COLO829 (cell line): ENCODE data around the gene CAMK2A.
A peak's percentile ranks its signal among the peaks of the same experiment; 100 is the strongest.

Experiments
- DNase-seq: peaks from one replicate; pipeline ENCODE4 v3.0.0; 2012; ENCODE audit warnings: low spot score

Gene CAMK2A

GRCh38 chr5:150279330-150280020 is 10.1 kb downstream of the CAMK2A start:
- DNase-seq = no peak

DNA sequence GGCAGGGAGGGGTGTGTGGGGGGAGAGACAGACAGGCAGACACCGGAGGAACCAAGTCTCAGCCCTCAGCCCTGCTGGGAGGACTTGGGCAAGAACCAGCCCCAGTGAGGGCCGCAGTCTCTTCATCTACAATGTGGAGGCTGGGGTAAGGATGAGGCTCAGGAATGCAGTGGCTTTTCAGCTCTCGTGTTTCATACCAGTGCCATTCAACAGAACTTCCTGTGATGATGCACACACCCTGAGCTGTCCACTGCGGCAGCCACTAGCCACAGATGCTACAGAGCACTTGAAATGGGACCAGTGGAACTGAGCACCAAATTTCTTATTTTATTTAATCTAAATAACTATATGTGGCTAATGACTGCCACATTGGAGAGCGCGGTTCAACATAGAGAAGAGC is 10.7 kb downstream of the CAMK2A start:
- DNase-seq = no peak

DNA sequence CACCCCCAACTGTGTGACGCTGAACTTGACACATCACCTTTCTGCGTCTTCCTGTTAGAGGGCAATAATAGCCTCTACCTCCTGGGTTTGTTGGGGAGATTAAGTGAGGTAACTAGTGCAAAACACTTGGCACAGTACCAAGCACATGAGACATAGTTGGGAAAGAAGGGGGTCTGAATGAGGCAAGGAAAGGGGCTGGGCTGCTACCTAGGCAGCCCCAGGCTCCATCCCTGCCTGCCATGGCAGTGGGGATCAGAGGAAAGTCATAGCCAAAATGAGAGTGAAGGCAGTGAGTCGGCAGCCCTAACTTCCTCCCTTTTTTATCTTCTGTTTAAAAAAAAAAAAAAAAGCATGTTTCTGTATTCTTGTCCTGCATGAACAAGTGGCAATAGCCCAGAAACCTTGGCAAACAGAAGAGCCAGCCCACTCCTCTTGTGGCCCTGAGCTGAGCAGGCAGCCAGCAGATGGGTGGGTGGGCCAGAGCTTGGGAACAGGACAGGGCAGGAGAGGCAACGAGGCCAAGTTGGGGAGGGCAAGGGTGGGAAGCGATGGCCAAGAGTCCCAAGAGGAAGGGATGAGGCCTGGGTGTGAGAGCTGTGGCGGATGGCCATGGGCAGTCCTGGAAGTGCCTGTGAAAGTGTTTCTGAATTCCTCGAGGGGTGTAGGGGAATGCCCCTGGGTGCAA is 11.4 kb downstream of the CAMK2A start:
- no peak for DNase-seq

- no peak for DNase-seq
These were observed 12.5 kb downstream of the CAMK2A start for GRCh38 chr5:150277043-150277442.

GRCh38 chr5:150274811-150275210 is 14.8 kb downstream of the CAMK2A start:
- no peak for DNase-seq

DNA sequence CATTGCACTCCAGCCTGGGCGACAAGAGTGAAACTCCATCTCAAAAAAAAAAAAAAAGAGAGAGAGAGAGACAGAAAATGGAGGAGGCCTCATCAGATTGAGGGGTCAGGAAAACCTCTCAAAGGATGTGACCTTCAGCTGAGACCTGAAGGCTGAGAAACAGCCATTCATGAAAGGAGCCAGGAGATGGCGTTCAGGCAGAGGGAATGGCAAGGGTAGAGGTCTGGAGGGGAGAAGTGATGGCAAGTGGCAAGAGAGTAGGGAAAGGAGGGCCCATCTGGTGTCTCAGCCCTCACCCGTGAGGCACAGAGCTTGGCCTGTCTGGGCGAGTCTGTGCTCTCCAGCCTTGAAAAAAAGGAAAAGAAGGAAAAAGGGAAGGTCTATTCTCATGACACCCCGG is 17.0 kb downstream of the CAMK2A start:
- DNase-seq = peak; percentile 61

- no peak for DNase-seq
These were observed 17.6 kb downstream of the CAMK2A start for GRCh38 chr5:150271923-150272322.

DNA sequence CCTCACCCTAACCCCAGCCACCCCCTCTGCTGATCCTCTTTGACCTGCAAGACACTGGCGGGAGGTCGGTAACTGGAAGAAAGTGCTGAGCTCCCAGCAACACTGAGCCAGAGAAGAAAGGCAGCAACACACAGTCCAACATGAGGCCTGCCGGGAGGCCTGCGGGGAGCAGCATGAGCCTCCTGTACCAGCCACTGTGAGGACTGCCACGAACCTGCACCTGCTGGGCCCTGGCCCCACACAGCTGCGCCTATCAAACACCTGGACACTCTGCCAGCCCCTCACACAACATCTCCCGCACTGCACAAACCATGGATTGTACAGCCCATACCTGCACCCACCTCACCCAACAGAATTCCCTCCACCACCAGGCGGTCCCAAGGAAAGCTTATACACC is 18.3 kb downstream of the CAMK2A start:
- DNase-seq = no peak

DNA sequence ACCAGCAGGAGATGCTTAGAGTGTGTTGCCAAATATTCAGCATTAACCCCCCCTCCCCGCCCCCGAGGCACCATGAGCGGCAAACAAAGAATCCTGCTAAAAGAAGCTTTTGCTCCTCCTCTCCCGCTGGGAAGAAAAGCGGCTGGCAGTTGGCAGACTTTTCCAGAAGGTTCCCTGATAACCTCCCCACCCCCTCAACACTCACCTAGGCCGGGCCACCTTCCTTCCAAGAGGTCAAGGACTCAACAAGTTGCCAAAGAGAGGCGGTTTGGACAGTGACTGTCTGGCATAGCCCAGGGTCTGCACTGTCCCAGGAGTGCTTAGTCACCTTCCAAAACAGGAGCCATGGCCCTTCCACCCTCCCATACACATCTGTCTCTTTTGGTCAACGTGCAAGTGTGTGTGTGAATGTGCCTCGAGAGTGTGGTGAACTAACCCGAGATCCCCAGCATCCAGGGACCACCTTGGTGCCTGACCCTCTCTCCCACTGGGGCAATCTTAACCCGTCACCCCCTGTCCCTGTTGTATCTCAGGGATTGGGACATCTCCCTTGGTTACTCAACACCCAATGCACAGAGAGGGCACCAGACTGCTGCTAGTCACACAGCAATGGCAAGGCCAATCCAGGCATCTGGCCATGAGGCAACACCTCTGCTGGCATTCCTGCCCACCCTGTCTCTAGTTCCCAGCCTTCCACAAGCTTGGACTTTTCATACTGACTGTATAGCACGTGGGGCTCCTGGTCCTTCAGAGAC is 18.9 kb downstream of the CAMK2A start:
- no peak for DNase-seq

- no peak for DNase-seq
These were observed 22.7 kb downstream of the CAMK2A start for GRCh38 chr5:150266871-150267291.

GRCh38 chr5:150265870-150266383 is 23.6 kb downstream of the CAMK2A start:
- no peak for DNase-seq

DNA sequence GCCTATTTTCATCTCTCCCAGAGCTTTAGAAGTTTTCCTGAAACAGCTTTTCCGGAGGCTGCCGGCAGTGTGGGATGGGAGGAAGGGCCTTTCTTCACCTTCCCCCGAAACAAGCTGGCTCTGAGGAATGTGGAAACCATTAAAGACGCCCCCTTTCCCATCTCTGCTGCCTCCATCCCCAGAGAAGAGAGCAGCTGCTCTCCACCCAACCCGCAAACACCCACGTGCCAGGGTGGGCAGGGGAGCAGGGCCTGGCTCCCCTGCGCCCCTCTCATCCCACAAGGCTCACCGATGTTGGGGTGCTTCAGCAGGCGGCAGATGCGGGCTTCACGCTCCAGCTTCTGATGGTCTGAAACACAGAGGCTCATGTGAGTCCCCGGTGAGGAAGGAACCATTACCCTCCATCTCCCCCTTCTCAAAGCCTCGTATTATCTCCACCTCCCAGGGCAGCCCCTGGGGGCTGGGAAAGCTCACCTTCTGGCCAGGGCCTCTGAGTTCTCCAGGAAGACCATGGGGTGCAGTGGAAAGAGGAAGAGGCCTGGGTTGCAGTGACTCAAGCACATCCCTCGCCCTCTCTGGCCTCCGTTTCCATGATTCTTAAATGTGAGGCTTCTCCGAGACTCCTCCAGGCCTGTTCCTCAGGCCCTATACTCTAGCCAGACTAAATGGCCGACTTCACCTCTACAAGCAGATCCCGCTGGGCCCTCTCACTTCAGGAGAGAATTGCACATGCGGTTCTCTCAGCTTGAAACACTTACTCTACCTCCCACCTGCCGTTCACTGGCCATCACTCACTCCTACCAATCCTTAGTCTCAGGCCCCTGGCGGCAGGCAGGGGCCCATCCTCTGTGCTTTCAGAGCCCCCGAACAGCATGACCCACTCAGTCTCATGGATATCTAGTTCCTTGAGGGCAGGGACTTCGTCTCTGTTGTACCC is 24.6 kb downstream of the CAMK2A start:
- no peak for DNase-seq

DNA sequence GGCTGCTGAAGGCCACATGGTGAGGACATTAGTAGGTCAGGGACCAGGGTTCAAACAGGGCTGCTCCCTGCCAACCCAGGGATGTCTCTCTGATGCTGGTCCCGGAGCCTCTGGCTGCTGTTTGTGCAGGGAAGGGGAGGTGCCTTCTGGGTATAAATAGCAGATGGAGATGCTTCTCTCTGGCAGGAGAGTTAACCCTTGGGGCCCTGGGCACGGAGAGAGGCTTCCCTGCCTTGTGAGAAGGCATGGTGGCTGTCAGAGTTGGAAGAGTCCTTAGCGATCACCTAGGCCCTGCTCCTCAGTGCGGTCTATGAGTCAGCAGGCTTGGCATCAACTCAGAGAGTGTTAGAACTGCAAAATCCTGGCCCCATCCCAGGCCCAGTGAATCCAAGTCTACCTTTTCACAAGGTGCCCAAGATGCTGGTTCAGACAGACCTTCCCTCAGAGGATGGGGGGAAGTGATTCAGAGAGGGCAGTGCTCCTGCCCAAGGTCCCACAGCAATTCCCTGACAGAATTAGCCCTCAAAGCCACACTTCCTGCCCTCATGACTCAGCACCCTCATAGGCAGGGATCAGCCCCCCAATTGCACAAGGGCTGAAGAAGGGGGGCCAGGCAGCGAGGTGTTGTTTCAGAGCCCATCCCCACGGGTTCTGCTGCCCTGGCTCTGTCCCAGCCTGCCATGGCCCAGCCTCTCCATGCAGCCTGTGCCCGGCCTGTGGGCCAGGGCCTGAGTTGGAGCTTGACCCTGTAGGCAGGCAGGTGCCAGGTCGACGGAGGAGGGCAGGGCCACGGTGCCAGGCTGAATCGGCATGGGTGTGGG is 25.6 kb downstream of the CAMK2A start:
- DNase-seq = peak; percentile 25

GRCh38 chr5:150263375-150263775 is 26.2 kb downstream of the CAMK2A start:
- DNase-seq = no peak

GRCh38 chr5:150262502-150262901 is 27.1 kb downstream of the CAMK2A start:
- DNase-seq = no peak

DNA sequence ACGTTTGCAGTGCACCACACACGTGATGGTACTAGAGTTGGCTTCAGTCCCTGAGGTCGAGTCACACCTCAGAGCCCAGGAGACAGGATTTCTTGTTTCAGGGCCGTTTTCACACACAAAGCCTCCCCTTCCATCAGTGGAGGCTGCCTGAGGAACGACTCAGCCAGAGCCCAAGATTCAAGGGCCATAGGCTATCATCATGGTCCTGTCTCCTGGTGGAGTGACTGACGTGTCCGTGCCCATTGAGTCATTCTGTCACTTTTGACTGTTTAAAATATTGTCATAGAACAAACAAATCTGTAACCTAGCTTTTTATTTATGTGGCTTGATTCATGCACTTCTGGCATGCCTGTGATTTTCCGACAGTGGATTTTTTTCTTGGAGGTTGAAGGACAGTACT is 28.3 kb downstream of the CAMK2A start:
- DNase-seq = no peak

DNA sequence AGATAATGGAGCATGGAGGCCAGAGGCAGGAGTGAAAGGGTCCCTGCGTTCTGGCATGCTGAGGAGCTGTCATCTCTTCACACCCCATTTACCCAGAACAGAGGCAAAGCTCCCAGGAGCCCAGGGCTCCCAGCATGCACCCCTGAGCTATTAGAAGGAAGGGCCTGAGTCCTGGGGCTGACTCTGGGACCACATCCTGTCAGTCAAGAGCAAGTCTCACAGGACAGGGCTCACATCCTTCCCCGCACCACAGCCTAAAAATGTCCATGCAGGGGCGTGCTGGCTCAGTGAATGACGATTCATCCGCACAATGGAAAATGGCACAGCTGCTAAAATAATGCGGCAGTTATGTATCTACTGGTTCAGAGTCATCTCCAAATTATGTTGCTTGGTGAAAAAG is 31.4 kb downstream of the CAMK2A start:
- DNase-seq = no peak

GRCh38 chr5:150257424-150257823 is 32.1 kb downstream of the CAMK2A start:
- no peak for DNase-seq

DNA sequence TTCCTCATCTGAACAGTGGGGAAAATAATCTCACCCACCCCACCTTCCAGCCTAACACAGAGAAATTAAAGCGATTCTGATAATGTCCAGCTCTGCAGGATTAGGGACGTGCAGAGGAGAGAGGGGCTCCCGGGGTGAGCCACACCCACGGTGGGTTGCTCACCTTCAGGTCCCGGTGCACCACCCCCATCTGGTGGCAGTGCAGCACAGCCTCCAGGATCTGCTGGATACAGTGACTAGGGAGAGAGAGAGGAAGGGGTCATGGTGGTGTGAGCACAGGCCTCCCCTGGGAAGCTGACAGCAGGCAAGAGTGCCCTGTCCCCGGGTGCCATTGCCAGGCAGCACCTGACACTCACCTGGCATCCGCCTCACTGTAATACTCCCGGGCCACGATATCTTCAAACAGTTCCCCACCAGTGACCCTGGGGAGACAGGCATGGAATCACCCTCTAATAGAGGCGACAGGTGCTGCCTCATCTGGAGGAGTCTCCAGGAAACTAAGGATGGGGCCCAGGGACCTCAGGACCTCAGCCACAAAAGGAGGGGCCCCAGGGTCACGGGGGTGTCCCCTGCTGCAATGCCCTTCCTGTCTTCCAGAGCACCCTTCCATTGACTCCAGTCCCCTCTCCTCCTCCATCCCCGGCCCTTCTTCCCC is 33.0 kb downstream of the CAMK2A start:
- no peak for DNase-seq

DNA sequence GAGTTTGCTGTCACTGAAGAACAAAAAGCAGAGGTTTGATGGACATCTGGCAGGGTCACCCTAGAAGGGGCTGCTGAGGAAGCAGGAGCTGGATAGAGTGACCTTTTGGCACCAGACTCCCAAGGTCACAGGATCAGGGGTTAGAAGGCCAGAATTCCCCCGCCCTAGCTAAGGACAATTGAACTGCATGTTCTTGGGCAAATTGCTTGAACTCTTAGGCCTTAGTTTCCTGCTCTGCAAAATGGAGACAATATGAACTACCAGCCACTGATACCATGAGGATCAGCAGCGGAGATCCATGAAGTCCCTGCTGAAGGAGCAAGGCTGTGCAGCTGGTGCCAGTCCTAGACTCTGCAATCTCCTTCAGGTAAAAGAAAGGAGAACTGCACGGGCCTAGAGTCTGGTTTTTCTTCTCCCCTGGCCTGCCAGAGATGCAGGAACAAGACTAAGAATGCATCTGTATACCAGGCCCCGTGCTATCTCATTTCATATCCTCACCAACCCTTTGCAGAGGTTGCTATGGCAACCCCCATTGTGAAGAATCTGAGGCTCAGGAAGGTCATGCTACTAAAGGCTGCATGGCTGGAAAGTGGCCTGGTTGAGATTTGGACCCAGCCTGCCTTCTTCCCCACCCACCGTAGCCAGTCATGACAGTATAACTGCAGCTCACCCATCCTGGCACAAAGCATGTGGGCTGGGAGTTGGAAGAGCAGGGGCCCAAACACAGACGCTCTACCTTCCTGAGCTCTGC is 33.7 kb downstream of the CAMK2A start:
- no peak for DNase-seq
